ENCODE results near the gene PRR22.

PRR22 gene
- total RNA-seq = 0.62 to 5.3 (median 2.4) reads per million in 4 experiments

- no peak for DNase-seq
Observed at GRCh38 chr19:5784581-5785147, at the start of gene PRR22. TSS of gene PRR22 (minus strand) at chr19:5784746. CDS start at chr19:5784660, 86 bp downstream.

GRCh38 chr19:5832527-5833216, 48.1 kb upstream of the PRR22 start:
- no peak for DNase-seq

- DNase-seq = no peak
Observed at GRCh38 chr19:5832061-5832460, 47.5 kb upstream of the PRR22 start.

- DNase-seq = no peak
Observed at GRCh38 chr19:5831159-5831558, 46.6 kb upstream of the PRR22 start.

GRCh38 chr19:5829567-5830310, 45.2 kb upstream of the PRR22 start:
- no peak for DNase-seq

GRCh38 chr19:5828661-5829566, 44.4 kb upstream of the PRR22 start:
- DNase-seq = peak; percentile 6

GRCh38 chr19:5827891-5828660, 43.5 kb upstream of the PRR22 start:
- DNase-seq = peak; percentile 92

GRCh38 chr19:5827342-5827890, 42.9 kb upstream of the PRR22 start:
- no peak for DNase-seq

- peak; percentile 19 for DNase-seq
Observed at GRCh38 chr19:5826531-5827341, 42.2 kb upstream of the PRR22 start.

- no peak for DNase-seq
Observed at GRCh38 chr19:5825178-5825577, 40.6 kb upstream of the PRR22 start.

- no peak for DNase-seq
Observed at GRCh38 chr19:5824751-5825150, 40.2 kb upstream of the PRR22 start.

- no peak for DNase-seq
Observed at GRCh38 chr19:5823579-5824281, 39.2 kb upstream of the PRR22 start.

- no peak for DNase-seq
Observed at GRCh38 chr19:5822181-5822844, 37.8 kb upstream of the PRR22 start.

- DNase-seq = no peak
Observed at GRCh38 chr19:5821521-5822180, 37.1 kb upstream of the PRR22 start.

GRCh38 chr19:5820785-5821184, 36.2 kb upstream of the PRR22 start:
- DNase-seq = no peak

- DNase-seq = no peak
Observed at GRCh38 chr19:5818594-5818993, 34.0 kb upstream of the PRR22 start.

GRCh38 chr19:5817218-5817617, 32.7 kb upstream of the PRR22 start:
- DNase-seq = no peak

GRCh38 chr19:5814852-5815246, 30.3 kb upstream of the PRR22 start:
- no peak for DNase-seq

Measured in effector CD8-positive, alpha-beta T cell (primary cell).